ES-I3 (cell line): ENCODE results near the gene P2RX1.
A peak's percentile ranks its signal among the peaks of the same experiment; 100 is the strongest.

Experiments
- H3K36me3 ChIP-seq: 2 replicates; pipeline ENCODE4 v1.6.1; 2013; ENCODE audit warnings: mild to moderate bottlenecking, low read length, control low read depth, moderate library complexity; ENCODE audit not compliant: insufficient read depth
- H3K4me1 ChIP-seq: 2 replicates; pipeline ENCODE4 v1.6.1; 2013; ENCODE audit warnings: mild to moderate bottlenecking, control low read depth, low read length; ENCODE audit not compliant: insufficient read depth
- H3K9ac ChIP-seq: 2 replicates; pipeline ENCODE4 v1.6.1; 2013; ENCODE audit warnings: low read depth, mild to moderate bottlenecking, low read length, moderate library complexity
- H3K9me3 ChIP-seq: 2 replicates; pipeline ENCODE4 v1.6.1; 2013; ENCODE audit warnings: mild to moderate bottlenecking, low read length, moderate library complexity; ENCODE audit not compliant: control insufficient read depth, insufficient read depth

P2RX1 gene

DNA sequence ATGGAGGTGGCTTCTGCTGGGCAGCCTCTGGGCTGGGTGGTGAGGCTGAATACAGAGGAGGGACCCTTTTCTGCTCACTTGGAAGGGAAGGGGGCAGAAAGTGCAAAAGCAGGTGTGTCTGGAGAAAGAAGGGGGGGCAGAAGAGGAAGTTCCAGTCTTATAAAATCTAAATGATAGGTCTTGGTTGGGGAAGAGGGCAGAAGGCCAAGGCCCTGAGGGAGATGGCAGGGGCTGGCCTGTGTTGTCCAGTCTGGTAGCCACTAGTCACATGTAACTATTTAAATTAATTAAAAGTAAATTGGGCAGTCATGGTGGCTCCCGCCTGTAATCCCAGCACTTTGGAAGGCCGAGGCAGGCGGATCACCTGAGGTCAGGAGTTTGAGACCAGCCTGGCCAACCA, 20.9 kb downstream of the P2RX1 start:
- Histone ChIP-seq H3K36me3 (no peaks in the 10 kb centered on the region), H3K9ac (no peak overlapping the region), H3K4me1 (peaks cover 18% of the 10 kb centered on the region; the same call in 1 of the 2 replicates), H3K9me3 (no peaks in the 10 kb centered on the region)

DNA sequence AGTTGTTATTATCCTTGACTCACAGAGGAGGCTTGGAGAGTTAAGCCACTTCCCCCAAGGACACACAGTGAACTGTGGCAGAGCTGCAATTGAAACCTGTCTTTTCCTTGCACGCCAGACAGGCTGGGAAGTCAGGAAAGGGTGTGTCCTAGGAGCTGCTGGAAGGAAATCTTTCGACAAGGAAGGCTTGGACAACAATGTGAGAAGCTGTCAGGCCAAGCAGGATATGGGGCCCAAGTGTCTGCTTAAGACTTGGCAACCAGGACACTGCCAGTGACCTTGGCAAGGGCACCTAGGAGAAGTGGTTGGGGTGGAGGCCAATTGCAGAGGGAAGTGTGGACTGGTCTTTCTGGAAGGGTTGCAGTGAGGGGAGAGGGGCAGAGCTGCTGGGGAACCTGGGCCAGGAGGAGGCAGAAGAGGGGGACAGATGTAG, 21.3 kb downstream of the P2RX1 start:
- Histone ChIP-seq H3K9me3 (no peaks in the 10 kb centered on the region), H3K4me1 (peaks cover 21% of the 10 kb centered on the region; the same call in 1 of the 2 replicates), H3K36me3 (no peaks in the 10 kb centered on the region), H3K9ac (no peak overlapping the region)

DNA sequence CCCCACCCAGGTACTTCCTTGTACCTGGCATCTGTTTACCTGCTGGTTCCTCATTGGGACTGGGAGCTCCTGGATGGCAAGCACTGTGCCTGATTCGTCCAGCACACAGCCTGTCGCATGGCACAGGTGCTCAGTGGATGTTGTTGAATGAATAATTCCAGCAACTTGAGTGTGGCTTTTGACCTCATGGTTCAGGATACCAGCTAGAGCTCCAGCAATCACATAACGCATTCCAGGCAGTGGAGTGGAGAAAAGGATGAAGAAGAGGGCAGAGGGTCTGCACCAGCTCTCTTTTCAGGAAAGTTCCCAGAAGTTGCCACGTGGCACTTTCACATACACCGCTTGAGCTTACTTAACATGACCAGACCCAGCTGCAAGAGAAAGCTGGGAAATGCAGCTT, 22.1 kb downstream of the P2RX1 start:
- Histone ChIP-seq H3K9me3 (no peaks in the 10 kb centered on the region), H3K4me1 (peaks cover 25% of the 10 kb centered on the region; the same call in 1 of the 2 replicates), H3K9ac (no peak overlapping the region), H3K36me3 (no peaks in the 10 kb centered on the region)

DNA sequence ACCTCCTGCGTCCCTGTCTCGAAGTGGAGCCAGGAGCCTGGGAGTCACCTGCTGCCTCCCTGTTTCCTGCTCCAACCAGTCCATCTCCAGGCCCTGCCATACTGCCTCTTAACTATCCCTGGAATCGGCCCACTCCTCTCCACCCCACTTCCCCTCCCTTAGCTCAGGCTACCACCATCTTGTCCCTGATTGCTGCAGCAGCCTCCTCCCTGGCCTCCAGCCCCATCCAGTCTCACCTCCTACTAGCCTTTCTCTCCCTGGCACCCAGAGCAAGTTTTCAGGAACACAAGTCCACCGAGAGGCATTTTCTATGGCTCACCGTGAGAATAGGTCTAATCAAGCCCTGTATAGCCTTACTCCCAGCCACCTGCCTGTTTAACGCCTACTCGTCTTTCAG, 22.5 kb downstream of the P2RX1 start:
- Histone ChIP-seq H3K9me3 (no peaks in the 10 kb centered on the region), H3K9ac (peak overlapping the region; percentile 77), H3K36me3 (no peaks in the 10 kb centered on the region), H3K4me1 (peaks cover 27% of the 10 kb centered on the region; the same call in 1 of the 2 replicates)

DNA sequence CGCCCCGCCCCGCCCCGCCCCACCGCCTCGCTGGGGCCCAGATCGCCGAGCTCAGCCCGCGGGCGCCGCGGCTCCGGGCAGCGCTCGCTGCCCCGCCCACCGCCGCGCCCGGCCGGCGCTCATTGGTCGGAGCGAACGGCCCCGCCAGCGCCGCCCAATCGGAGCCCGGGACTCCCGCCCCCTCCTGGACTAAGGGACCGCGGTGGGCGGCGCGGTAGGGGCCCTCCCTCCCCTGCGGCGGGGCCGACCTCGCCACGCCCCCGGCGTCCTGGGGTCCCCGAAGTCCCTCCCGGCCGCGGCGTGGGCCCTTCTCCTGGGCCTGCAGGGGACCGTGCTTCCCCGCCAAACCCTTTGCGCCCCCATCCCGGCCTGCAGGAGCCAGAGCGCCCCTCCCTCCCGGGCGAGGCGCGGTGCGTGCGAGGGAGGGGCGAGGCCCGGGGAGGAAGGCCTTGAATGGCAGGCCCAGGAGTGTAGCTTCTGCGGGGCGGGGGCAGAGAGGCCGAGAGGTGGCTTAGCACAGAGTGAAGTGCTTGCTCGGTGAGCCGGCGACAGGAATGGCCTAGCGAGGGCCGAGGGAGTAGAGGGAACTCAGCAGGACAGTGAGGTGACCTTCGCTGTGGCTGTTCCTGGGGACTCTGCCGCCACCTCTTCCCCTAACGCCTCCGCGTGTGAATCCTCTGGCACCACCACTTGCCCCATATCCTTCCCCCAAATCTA, 23.1 kb downstream of the P2RX1 start, which contains the start of gene CAMKK1:
CAMKK1 (minus strand) TSS at position 51 of the 717 bp plus-strand sequence. CDS start 7,366 bp downstream, outside the sequence.
- peak within 1 kb of the TSS; percentile 77 for H3K9ac ChIP-seq
- peaks cover 30% of the 10 kb centered on the region; the same call in 1 of the 2 replicates for H3K4me1 ChIP-seq
- H3K36me3 ChIP-seq: no peaks in the 10 kb centered on the region
- no peaks in the 10 kb centered on the region for H3K9me3 ChIP-seq

DNA sequence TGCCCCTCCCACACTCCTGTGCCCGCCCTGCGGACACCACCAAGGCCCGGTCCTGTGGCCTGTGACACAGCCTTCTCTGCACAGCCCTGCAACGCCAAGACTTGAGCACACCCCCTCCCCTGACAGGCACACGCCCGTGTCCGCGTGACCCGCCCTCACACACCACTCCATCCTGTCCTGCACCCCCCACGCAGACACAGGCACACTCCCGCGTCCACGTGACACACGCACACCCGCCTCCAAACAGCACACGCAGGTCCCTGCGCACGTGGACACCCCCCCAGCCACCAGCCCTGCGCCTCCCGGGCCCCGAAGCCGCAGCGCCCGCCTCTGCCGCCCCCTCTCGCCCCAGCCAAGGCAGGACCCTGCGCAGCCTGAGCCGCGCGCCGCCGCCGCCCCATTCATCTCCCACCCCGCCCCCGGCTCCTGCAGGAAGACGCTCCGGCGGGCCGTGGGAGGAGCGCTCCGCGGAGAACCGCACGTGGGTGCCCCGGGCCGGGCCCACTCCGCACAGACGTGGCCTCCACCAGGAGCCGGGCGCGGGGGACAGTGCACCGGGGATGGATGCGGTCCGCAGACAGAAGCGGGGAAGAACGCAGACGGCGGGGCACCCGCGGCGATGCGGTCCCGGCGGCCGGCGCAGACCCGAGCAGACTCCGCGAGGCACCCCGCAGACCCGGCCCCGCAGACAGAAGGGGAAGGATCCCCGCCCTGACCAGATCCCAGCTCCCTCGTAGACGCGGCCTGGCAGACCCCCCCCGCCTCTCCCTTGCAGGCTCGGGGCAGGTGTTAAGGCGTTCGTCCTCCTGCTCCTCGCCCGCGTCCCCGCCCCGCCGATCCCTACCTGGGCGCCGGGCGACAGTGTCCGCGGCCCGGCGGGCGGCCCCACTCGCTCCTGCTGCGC, 23.9 kb downstream of the P2RX1 start:
- Histone ChIP-seq H3K36me3 (no peaks in the 10 kb centered on the region), H3K4me1 (peaks cover 38% of the 10 kb centered on the region; the same call in 1 of the 2 replicates), H3K9ac (peak overlapping the region; percentile 59; the same call in 1 of the 2 replicates), H3K9me3 (no peaks in the 10 kb centered on the region)

DNA sequence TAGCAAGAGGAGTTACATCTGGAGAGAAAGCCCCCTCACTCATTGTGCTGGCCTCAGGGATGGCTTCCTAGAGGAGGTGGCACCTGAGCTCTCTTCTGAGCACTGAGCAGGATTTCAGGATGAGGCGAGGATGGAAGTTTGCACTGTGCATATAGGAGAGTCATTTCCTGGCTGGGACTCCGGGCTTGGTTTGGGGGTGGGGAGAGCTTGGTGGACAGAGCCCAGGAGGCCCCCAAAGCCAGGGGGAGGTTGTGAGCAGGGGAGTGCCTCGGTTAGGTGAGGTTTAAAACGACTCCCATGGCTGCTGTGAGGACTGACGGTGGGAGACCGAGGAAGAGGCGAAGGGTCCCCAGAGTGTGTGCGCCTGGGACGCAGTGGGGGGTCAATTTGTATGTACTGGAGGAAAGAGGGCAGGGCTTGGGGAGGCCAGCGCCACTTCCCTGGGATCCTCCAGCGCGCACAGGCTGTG, 24.6 kb downstream of the P2RX1 start:
- no peaks in the 10 kb centered on the region for H3K9me3 ChIP-seq
- H3K36me3 ChIP-seq: no peaks in the 10 kb centered on the region
- H3K9ac ChIP-seq: peak overlapping the region; percentile 59; the same call in 1 of the 2 replicates
- H3K4me1 ChIP-seq: peaks cover 45% of the 10 kb centered on the region; the same call in 1 of the 2 replicates

DNA sequence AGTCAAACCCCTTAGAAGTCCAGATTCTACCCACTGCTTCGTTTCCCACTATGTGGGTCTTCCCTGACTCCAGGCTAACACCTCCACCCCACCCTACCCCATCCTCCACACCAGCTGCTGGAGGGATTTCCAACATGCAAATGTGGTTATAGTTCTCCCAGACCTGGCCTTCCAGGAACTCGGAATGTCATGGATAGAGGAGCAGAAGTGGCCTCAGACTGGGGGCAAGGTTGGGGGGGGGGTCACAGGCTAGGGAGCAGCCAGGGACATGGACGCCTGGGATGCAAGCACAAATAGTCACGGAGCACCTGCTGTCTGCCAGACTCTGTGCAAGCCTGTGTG, 25.4 kb downstream of the P2RX1 start:
- Histone ChIP-seq H3K9me3 (no peaks in the 10 kb centered on the region), H3K36me3 (no peaks in the 10 kb centered on the region), H3K4me1 (peaks cover 45% of the 10 kb centered on the region; the same call in 1 of the 2 replicates), H3K9ac (no peak overlapping the region)

DNA sequence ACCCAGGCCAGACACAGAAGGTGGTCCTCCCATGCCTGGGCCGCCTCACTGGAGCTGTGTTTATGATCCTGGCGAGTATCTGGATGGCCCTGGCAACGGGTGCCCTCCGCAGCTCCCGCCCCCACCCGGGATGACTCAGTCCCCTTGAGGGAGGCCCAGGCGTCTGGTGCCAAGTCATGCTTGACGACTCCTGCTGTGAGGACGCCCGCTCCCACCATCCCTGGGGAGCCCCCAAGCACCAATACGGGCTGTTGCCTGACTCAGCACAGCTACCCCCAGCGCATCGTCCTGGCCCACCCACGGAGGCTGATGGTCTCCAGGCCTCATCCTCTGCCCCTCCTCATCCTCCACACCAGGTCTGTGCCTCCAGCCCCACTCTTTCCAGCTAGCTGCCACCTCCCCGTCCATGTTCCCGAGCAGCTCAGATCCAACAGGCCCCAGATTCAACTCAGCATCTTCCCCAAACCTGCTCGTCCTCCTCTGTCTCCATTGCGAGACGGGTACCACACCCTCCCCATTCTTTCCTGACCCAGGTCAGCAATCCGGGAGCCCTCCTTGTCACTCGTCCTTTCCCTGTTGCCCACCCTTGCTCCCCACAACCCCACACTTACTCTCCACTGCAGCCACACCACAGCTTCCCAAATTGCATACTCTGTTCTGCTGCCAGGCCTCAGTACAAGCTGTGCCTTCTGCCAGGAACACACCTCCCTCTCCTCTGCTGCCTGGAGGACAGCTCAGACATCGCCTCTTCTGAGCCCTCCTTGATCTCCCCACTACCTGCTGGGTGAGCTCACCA, 26.0 kb downstream of the P2RX1 start:
- no peaks in the 10 kb centered on the region for H3K36me3 ChIP-seq
- H3K9ac ChIP-seq: no peak overlapping the region
- no peaks in the 10 kb centered on the region for H3K9me3 ChIP-seq
- peaks cover 45% of the 10 kb centered on the region; the same call in 1 of the 2 replicates for H3K4me1 ChIP-seq

DNA sequence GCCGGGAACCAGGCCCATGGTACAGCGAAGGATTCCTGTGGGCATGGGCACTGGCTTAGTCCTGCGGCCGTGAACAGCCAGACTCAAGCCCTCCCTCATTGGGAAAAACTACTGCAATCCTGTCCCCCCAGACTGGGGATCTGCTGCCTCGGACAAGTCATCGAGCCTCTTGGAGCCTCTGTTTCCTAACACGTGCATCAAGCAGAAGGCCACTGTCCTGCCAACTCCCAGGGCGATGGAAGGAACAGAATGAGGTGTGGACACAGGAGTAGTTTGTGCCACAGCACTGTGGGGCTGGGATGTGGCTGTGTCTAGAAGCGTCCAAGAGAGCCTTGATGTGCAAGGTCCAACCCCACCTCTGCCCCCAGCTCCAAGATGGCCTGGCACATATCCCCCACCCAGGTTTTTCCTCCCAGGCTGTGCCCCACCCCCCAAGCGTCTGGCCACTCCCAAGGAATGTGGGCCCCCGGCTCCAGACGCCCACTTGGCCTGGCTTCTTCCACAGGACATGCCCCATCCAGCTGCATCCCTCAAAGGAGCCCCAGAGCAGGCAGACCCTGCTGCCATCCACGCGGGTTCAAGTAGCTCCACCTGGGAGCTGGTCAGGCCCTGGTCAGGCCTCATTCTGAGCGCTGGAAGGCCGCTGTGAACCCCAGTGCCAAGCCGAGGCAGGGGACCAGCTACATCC, 26.8 kb downstream of the P2RX1 start:
- no peak overlapping the region for H3K9ac ChIP-seq
- H3K9me3 ChIP-seq: no peaks in the 10 kb centered on the region
- H3K36me3 ChIP-seq: no peaks in the 10 kb centered on the region
- H3K4me1 ChIP-seq: peaks cover 45% of the 10 kb centered on the region; the same call in 1 of the 2 replicates

DNA sequence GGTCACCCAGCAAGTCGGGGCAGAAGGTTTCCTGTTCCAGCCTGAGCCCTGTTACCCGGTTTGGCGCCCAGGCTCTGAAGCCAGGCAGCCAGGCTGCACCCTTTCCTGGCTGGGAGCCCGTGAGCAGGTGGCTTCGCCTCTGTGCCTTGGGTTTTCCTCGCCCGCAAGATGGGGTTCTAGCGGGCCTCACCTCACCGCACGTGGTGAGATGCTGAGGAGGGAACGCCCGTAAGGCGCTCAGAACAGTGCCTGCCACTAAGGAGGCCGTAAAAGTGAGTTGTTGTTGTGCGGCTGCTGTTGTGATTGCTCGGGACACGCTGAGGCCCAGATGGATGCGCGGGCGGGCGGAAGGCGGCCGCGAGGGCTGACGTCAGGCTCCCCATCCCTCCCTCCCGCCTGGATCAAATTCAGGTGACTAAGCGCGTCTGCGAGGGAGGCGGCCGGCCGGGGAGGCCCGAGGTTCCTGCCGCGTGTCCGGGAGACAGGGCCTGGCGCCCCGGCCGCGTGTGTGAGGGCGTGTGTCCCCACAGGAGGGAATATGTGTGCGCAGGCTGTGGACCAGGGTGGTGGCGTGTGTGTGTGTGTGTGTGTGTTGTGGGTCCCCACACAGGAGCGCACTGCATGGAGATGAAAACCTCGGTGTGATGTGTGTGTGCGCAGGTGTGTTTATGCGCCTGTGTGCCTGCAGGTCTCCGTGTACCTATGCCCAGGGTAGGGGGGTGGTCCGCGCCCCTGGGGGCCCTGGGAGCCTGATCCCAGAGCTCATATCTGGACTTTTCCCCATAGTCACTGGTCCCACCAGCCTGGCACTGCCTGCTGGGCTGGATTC, 27.7 kb downstream of the P2RX1 start:
- no peaks in the 10 kb centered on the region for H3K36me3 ChIP-seq
- H3K9me3 ChIP-seq: no peaks in the 10 kb centered on the region
- no peak overlapping the region for H3K9ac ChIP-seq
- peaks cover 39% of the 10 kb centered on the region; the same call in 1 of the 2 replicates for H3K4me1 ChIP-seq

DNA sequence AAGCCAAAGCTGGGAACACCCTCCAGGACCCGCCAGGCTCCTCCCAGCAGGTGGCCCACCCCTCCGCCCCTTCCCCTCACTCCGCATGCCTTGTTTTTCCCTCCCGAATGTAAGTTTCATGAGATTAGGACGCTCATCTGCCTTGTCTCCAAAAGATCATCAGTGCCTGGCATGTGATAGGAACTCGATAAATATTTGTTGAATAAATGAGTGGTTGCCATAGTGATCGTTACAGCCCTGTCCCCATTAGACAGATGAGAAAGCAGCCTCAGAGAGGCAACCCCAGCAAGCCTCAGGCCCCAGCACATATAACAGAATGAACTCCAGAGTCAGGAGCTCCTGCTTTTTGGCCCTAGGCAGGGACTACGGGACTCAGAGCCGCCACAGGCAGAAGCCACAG, 28.5 kb downstream of the P2RX1 start:
- Histone ChIP-seq H3K36me3 (no peaks in the 10 kb centered on the region), H3K9ac (no peak overlapping the region), H3K9me3 (no peaks in the 10 kb centered on the region), H3K4me1 (peaks cover 38% of the 10 kb centered on the region; the same call in 1 of the 2 replicates)

DNA sequence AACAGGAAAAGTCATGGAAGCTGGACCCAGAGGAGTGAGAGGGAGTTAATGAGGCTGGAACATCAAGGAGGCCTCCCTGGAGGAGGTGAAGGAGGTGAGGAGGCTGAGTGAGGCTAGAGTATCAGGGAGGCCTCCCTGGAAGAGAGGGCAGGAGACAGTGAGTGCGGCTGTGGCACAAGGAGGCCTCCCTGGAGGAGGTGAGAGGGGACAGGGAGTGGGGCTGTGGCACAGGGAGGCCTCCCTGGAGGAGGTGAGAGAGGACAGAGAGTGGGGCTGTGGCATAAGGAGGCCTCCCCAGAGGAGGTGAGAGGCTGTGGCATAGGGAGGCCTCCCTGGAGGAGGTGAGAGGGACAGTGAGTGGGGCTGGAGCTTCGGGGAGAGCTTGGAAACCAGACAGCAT, 28.9 kb downstream of the P2RX1 start:
- H3K9ac ChIP-seq: no peak overlapping the region
- H3K9me3 ChIP-seq: no peaks in the 10 kb centered on the region
- no peaks in the 10 kb centered on the region for H3K36me3 ChIP-seq
- H3K4me1 ChIP-seq: peaks cover 38% of the 10 kb centered on the region; the same call in 1 of the 2 replicates
